Measurements from ENCODE around the gene UCN2. TPM values are rescaled to one million over a fixed set of nuclear protein-coding genes. Genes with fewer than 3 reads are reported as not detected.

UCN2 gene
- total RNA-seq, 3 donors from 2014 or later, result 0.44 TPM; not detected in 2

- H3K4me3 ChIP-seq, result no peak overlapping the region
- H3K27me3 ChIP-seq, result no peaks in the 10 kb centered on the region
- H3K36me3 ChIP-seq, result no peaks in the 10 kb centered on the region
- no peaks in the 10 kb centered on the region for H3K9me3 ChIP-seq
- TF ChIP-seq CTCF (IDR thresholded peaks at IDR 0.05), result no peak
- TF ChIP-seq POLR2AphosphoS5 (IDR thresholded peaks at IDR 0.05), result no peak
- no peak for TF ChIP-seq POLR2A (IDR thresholded peaks at IDR 0.05)
- H3K4me1 ChIP-seq, result no peaks in the 10 kb centered on the region
- H3K27ac ChIP-seq, result no peak overlapping the region
- intact Hi-C loops (cut with DNase I; ENCODE audit: low total_unique reads), result no loop called here
- DNase-seq (ENCODE audit: low spot score in 2 of 2), result no peak
These were observed 6.3 kb upstream of the UCN2 start for GRCh38 chr3:48569808-48570450.

GRCh38 chr3:48569400-48569799, 5.8 kb upstream of the UCN2 start:
- Histone ChIP-seq H3K4me3 (no peak overlapping the region), H3K36me3 (no peaks in the 10 kb centered on the region), H3K4me1 (no peaks in the 10 kb centered on the region), H3K9me3 (no peaks in the 10 kb centered on the region), H3K27me3 (no peaks in the 10 kb centered on the region), H3K27ac (no peak overlapping the region)
- no peak for TF ChIP-seq POLR2A (IDR thresholded peaks at IDR 0.05)
- no peak for TF ChIP-seq POLR2AphosphoS5 (IDR thresholded peaks at IDR 0.05)
- no peak for TF ChIP-seq CTCF (IDR thresholded peaks at IDR 0.05)
- DNase-seq (ENCODE audit: low spot score in 2 of 2), result no peak
- intact Hi-C loops (cut with DNase I; ENCODE audit: low total_unique reads), result no loop called here

- no peaks in the 10 kb centered on the region for H3K9me3 ChIP-seq
- DNase-seq (ENCODE audit: low spot score in 2 of 2), result no peak
- intact Hi-C loops (cut with DNase I; ENCODE audit: low total_unique reads), result no loop called here
- TF ChIP-seq POLR2A (IDR thresholded peaks at IDR 0.05) (no peak), POLR2AphosphoS5 (IDR thresholded peaks at IDR 0.05) (no peak), CTCF (IDR thresholded peaks at IDR 0.05) (no peak)
- H3K27ac ChIP-seq, result no peak overlapping the region
- no peaks in the 10 kb centered on the region for H3K36me3 ChIP-seq
- H3K4me1 ChIP-seq, result no peaks in the 10 kb centered on the region
- H3K27me3 ChIP-seq, result no peaks in the 10 kb centered on the region
- no peak overlapping the region for H3K4me3 ChIP-seq
These were observed 4.9 kb upstream of the UCN2 start for GRCh38 chr3:48568476-48568875.

GRCh38 chr3:48567500-48567899, 3.9 kb upstream of the UCN2 start:
- Histone ChIP-seq H3K9me3 (no peaks in the 10 kb centered on the region), H3K36me3 (no peaks in the 10 kb centered on the region), H3K4me3 (no peak overlapping the region), H3K27ac (no peak overlapping the region), H3K27me3 (no peaks in the 10 kb centered on the region), H3K4me1 (no peaks in the 10 kb centered on the region)
- intact Hi-C loops (cut with DNase I; ENCODE audit: low total_unique reads), result no loop called here
- TF ChIP-seq CTCF (IDR thresholded peaks at IDR 0.05), result no peak
- TF ChIP-seq POLR2A (IDR thresholded peaks at IDR 0.05), result no peak
- no peak for TF ChIP-seq POLR2AphosphoS5 (IDR thresholded peaks at IDR 0.05)
- DNase-seq (ENCODE audit: low spot score in 2 of 2), result no peak

- TF ChIP-seq POLR2A (IDR thresholded peaks at IDR 0.05) (no peak), POLR2AphosphoS5 (IDR thresholded peaks at IDR 0.05) (no peak), CTCF (IDR thresholded peaks at IDR 0.05) (no peak)
- no peak overlapping the region for H3K27ac ChIP-seq
- no peak for DNase-seq (ENCODE audit: low spot score in 2 of 2)
- no peaks in the 10 kb centered on the region for H3K27me3 ChIP-seq
- intact Hi-C loops (cut with DNase I; ENCODE audit: low total_unique reads), result no loop called here
- no peaks in the 10 kb centered on the region for H3K9me3 ChIP-seq
- no peak overlapping the region for H3K4me3 ChIP-seq
- no peaks in the 10 kb centered on the region for H3K4me1 ChIP-seq
- H3K36me3 ChIP-seq, result no peaks in the 10 kb centered on the region
These were observed 3.5 kb upstream of the UCN2 start for GRCh38 chr3:48567090-48567489.
